Keratinocyte (primary cell): ENCODE results near the gene TRAF2. TPM values are rescaled to one million over a fixed set of nuclear protein-coding genes. Genes with fewer than 3 reads are reported as not detected.

Source experiments
- DNase-seq: peaks from one replicate; pipeline ENCODE4 v3.0.0-alpha.2; 2011; ENCODE audit warnings: low read depth, missing footprints, low spot score
- FAIRE-seq: peaks from 2 replicates; lab custom pipeline; 2011; peaks lifted over from hg19 to GRCh38; lab: Jason Lieb, UNC
- H2AFZ ChIP-seq: 2 replicates; pipeline ENCODE4 v1.6.0; 2012; ENCODE audit warnings: low read length, control low read depth, inconsistent platforms; ENCODE audit not compliant: control insufficient read depth
- H3K27ac ChIP-seq: 2 replicates; pipeline ENCODE4 v1.5.1; 2011; ENCODE audit warnings: low read length; ENCODE audit not compliant: control insufficient read depth, insufficient read depth
- H3K27me3 ChIP-seq: 3 replicates; pipeline ENCODE4 v1.6.0; 2011; ENCODE audit warnings: low read length; ENCODE audit not compliant: control insufficient read depth, insufficient read depth; ENCODE audit errors: extremely low read depth
- H3K36me3 ChIP-seq, 2 experiments: 2 replicates in 1 of 2; 3 replicates in 1 of 2; pipeline ENCODE4 v1.5.1; 2011; ENCODE audit warnings: low read length in 2 of 2, mild to moderate bottlenecking in 1 of 2; ENCODE audit not compliant: control insufficient read depth in 2 of 2, insufficient read depth in 2 of 2; ENCODE audit errors: extremely low read depth in 1 of 2
- H3K4me1 ChIP-seq: 3 replicates; pipeline ENCODE4 v1.5.1; 2011; ENCODE audit warnings: low read length; ENCODE audit not compliant: control insufficient read depth, insufficient read depth; ENCODE audit errors: extremely low read depth
- H3K4me2 ChIP-seq: 3 replicates; pipeline ENCODE4 v1.6.0; 2011; ENCODE audit warnings: low read depth, low read length; ENCODE audit not compliant: control insufficient read depth, insufficient read depth; ENCODE audit errors: extremely low read depth
- H3K4me3 ChIP-seq, 3 experiments: fragments of 200-600 bp in 1 of 3; sonication (generic) in 1 of 3; 2 replicates in 2 of 3; 3 replicates in 1 of 3; pipeline ENCODE4 v1.5.1; 2011 to 2016; ENCODE audit warnings: low read length in 3 of 3, mild to moderate bottlenecking in 3 of 3, control low read depth in 2 of 3, inconsistent platforms in 1 of 3, low read depth in 1 of 3, mixed read lengths in 1 of 3, mixed run types in 1 of 3, moderate library complexity in 1 of 3; ENCODE audit not compliant: control insufficient read depth in 2 of 3, insufficient read depth in 2 of 3; ENCODE audit errors: extremely low read depth in 1 of 3
- H3K79me2 ChIP-seq: 2 replicates; pipeline ENCODE4 v1.6.0; 2012; ENCODE audit warnings: low read length; ENCODE audit not compliant: control insufficient read depth, insufficient read depth
- H3K9ac ChIP-seq: 3 replicates; pipeline ENCODE4 v1.6.0; 2011; ENCODE audit warnings: low read length; ENCODE audit not compliant: control insufficient read depth, insufficient read depth; ENCODE audit errors: extremely low read depth
- H3K9me1 ChIP-seq: 3 replicates; pipeline ENCODE4 v1.6.0; 2011; ENCODE audit warnings: low read length; ENCODE audit not compliant: control insufficient read depth, insufficient read depth; ENCODE audit errors: extremely low read depth
- H3K9me3 ChIP-seq: 2 replicates; pipeline ENCODE4 v1.5.1; 2012; ENCODE audit warnings: low read depth, low read length; ENCODE audit not compliant: control insufficient read depth
- H4K20me1 ChIP-seq: 3 replicates; pipeline ENCODE4 v1.6.0; 2011; ENCODE audit warnings: low read length; ENCODE audit not compliant: control insufficient read depth, insufficient read depth; ENCODE audit errors: extremely low read depth
- EZH2 ChIP-seq: IDR thresholded peaks from one replicate; pipeline ENCODE4 v1.6.1; 2012; ENCODE audit warnings: inconsistent platforms, mild to moderate bottlenecking, low read length, moderate library complexity
- dilution Hi-C: fragments of 300-500 bp; cut with MboI; formaldehyde crosslinking; loops from one replicate; pipeline ENCODE4 v1.7.0; 2020; ENCODE audit warnings: low sequenced_read_pairs; ENCODE audit not compliant: extremely low pct_ligation_motif_present
- polyA plus RNA-seq, 5 experiments: library from polyadenylated mRNA; depleted of rRNA in 3 of 5; stranded (reverse) in 3 of 5; stranded (forward) in 1 of 5; unstranded in 1 of 5; fragments of >200 nt; gene quantifications; 1 replicate in 1 of 5; 2 replicates in 3 of 5; 3 replicates in 1 of 5; pipeline versions ENCODE4 v1.2.1 to v1.2.3, GENCODE V29; 2011 to 2012; ENCODE audit warnings: missing spikeins in 2 of 5, low read depth in 1 of 5, low replicate concordance in 1 of 5
- TF ChIP-seq, protein P1 (sequence below), 3 experiments: IDR thresholded peaks in 1 of 3; conservative IDR thresholded peaks in 1 of 3; optimal IDR thresholded peaks in 1 of 3; 2 replicates in 2 of 3; 3 replicates in 1 of 3; pipeline versions ENCODE3 to v1.5.1; 2011; ENCODE audit warnings: low read length in 3 of 3, mild to moderate bottlenecking in 3 of 3, moderate library complexity in 2 of 3, control low read depth in 1 of 3, inconsistent platforms in 1 of 3; ENCODE audit not compliant: insufficient read depth in 2 of 3; ENCODE audit errors: extremely low read depth in 1 of 3

Gene TRAF2
- polyA plus RNA-seq, 1 donor (not counting 4 experiments of a cell fraction or from before 2014, with no cell fraction given) = 9.9 TPM

DNA sequence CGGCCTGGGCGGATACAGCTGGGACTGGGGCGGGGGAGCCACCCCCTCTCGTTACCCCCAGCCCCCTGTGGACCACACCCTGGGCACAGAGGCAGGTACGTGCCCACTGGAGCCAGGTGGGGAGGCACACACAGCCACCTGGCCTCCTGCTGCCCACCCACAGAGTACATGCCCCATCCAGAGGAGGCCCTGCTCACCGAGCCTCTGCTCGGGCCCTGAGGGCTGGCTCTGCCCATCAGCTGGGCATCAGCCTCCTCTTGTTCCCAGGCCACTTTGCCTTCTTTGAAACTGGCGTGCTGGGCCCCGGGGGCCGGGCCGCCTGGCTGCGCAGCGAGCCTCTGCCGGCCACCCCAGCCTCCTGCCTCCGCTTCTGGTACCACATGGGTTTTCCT is 27.9 kb upstream of the TRAF2 start:
- peaks cover 17% of the 10 kb centered on the region in 2 experiments for H3K36me3 ChIP-seq
- H3K4me1 ChIP-seq = peaks cover 3% of the 10 kb centered on the region
- no peak overlapping the region for H2AFZ ChIP-seq
- TF ChIP-seq, protein P1, sequence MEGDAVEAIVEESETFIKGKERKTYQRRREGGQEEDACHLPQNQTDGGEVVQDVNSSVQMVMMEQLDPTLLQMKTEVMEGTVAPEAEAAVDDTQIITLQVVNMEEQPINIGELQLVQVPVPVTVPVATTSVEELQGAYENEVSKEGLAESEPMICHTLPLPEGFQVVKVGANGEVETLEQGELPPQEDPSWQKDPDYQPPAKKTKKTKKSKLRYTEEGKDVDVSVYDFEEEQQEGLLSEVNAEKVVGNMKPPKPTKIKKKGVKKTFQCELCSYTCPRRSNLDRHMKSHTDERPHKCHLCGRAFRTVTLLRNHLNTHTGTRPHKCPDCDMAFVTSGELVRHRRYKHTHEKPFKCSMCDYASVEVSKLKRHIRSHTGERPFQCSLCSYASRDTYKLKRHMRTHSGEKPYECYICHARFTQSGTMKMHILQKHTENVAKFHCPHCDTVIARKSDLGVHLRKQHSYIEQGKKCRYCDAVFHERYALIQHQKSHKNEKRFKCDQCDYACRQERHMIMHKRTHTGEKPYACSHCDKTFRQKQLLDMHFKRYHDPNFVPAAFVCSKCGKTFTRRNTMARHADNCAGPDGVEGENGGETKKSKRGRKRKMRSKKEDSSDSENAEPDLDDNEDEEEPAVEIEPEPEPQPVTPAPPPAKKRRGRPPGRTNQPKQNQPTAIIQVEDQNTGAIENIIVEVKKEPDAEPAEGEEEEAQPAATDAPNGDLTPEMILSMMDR (optimal IDR thresholded peaks at IDR 0.05 in 1 of 3, IDR thresholded peaks at IDR 0.05 in 1 of 3, conservative IDR thresholded peaks at IDR 0.05 in 1 of 3; ENCODE audit: extremely low read depth in 1 of 3, insufficient read depth in 2 of 3, low read length in 3 of 3) = no peak
- TF ChIP-seq EZH2 = no peak
- H3K4me3 ChIP-seq = no peak overlapping the region
- FAIRE-seq = no peak
- H3K9me3 ChIP-seq = no peaks in the 10 kb centered on the region
- no peaks in the 10 kb centered on the region for H3K79me2 ChIP-seq
- H3K9me1 ChIP-seq = no peaks in the 10 kb centered on the region
- no peaks in the 10 kb centered on the region for H3K27me3 ChIP-seq
- dilution Hi-C loops = no loop called here
- no peak overlapping the region for H3K9ac ChIP-seq
- no peak overlapping the region for H3K27ac ChIP-seq
- no peak for DNase-seq
- peaks cover 5% of the 10 kb centered on the region for H4K20me1 ChIP-seq
- no peak overlapping the region for H3K4me2 ChIP-seq

DNA sequence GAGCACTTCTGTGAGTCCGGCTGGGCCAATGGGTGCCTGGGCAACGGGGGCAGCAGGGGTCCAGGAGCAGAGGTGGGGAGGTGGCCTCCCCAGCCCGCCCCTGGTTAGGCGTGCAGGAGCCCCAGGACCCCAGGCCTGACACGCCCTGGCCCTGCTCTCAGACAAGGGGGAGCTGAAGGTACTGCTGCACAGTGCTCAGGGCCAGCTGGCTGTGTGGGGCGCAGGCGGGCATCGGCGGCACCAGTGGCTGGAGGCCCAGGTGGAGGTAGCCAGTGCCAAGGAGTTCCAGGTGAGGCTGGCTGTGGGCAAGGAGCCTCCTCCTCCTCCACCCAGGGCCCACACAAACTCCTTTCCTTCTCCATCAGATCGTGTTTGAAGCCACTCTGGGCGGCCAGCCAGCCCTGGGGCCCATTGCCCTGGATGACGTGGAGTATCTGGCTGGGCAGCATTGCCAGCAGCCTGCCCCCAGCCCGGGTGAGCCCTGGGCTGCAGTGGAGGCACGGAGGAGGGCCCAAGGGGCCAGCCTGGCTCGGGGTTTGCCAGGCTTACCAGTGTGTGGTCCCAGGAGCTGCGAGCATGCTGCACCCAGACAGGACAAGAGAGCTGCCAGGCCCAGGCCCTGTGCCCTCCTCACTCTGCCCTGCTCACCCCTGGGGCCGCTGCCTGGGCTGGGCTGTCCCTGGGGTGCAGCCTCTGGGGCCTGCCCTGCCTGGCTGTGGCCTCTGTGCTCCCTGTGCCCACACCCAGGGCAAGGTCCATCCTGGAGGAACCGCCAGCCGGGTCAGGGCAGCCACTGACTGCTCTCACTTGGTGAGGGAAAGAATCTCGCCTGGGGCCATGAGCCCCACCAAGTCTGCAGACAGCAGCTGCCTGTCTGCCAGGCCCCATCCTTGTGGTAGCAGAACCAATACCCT is 27.2 kb upstream of the TRAF2 start:
- no peak for DNase-seq
- H3K9me3 ChIP-seq = no peaks in the 10 kb centered on the region
- H3K4me3 ChIP-seq = no peak overlapping the region
- no peak overlapping the region for H2AFZ ChIP-seq
- H3K4me2 ChIP-seq = no peak overlapping the region
- no peak overlapping the region for H3K27ac ChIP-seq
- H3K27me3 ChIP-seq = no peaks in the 10 kb centered on the region
- H3K9ac ChIP-seq = no peak overlapping the region
- H3K79me2 ChIP-seq = peaks cover 3% of the 10 kb centered on the region
- TF ChIP-seq, protein P1 (optimal IDR thresholded peaks at IDR 0.05 in 1 of 3, IDR thresholded peaks at IDR 0.05 in 1 of 3, conservative IDR thresholded peaks at IDR 0.05 in 1 of 3; ENCODE audit: extremely low read depth in 1 of 3, insufficient read depth in 2 of 3, low read length in 3 of 3) = no peak
- no peak for TF ChIP-seq EZH2
- H4K20me1 ChIP-seq = peaks cover 5% of the 10 kb centered on the region
- H3K4me1 ChIP-seq = peaks cover 3% of the 10 kb centered on the region
- peaks cover 20 to 22% of the 10 kb centered on the region in 2 experiments for H3K36me3 ChIP-seq
- no peaks in the 10 kb centered on the region for H3K9me1 ChIP-seq
- FAIRE-seq = no peak
- dilution Hi-C loops = no loop called here
